ENCODE data around the gene GPC5. TPM values are rescaled to one million over a fixed set of nuclear protein-coding genes. Genes with fewer than 3 reads are reported as not detected.
"Not testable (repeated sequence)": the region's sequence is repeated elsewhere in the genome, so short reads cannot be mapped to it uniquely, and the experiment has no call there.

GPC5 gene
- total RNA-seq, 1 experiment from 2014 or later: 0.15 TPM

DNA sequence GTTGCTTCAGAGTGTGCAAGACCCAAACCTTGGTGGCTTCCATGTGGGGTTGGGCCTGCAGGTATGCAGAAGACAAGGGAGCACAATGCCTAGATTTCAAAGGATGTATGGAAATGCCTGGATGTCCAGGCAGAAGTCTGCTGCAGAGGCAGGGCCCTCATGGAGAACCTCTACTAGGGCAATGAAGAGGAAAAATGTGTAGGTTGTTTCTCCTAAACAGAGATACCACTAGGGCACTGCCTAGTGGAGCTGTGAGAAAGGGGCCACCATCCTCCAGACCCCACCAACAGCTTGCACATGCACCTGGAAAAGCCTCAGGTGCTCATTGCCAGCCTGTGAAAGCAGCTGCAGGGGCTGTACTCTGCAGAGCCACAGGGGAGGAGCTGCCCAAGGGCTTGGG is 1295.6 kb downstream of the GPC5 start:
- Histone ChIP-seq H3T11ph (ENCODE audit: low read length) (no peak overlapping the region), H3K79me2 (ENCODE audit: insufficient read depth, low read length) (no peaks in the 10 kb centered on the region), H4K5ac (ENCODE audit: insufficient read length, low read depth, low read length) (no peak overlapping the region), H2AK5ac (ENCODE audit: insufficient read length, low read length) (no peak overlapping the region), H2BK15ac (ENCODE audit: low read depth, low read length) (no peak overlapping the region), H4K20me1 (ENCODE audit: control insufficient read depth, insufficient read depth, insufficient read length) (no peaks in the 10 kb centered on the region), H2BK5ac (ENCODE audit: insufficient read length, low read length) (no peak overlapping the region), H4K91ac (ENCODE audit: insufficient read length, low read depth, low read length) (no peak overlapping the region), H2BK12ac (ENCODE audit: insufficient read length, low read depth, low read length) (no peak overlapping the region), H3K27ac (ENCODE audit: insufficient read length, low read depth, low read length) (no peak overlapping the region), H3K23me2 (ENCODE audit: insufficient read length, low read depth, low read length, poor library complexity, severe bottlenecking) (no peaks in the 10 kb centered on the region), H3K27me3 (ENCODE audit: insufficient read depth, low read length) (no peaks in the 10 kb centered on the region), H3K9me3 (ENCODE audit: control insufficient read depth, low read depth, low read length) (no peaks in the 10 kb centered on the region), H2BK20ac (ENCODE audit: low read depth, low read length, poor library complexity, severe bottlenecking) (no peak overlapping the region), H3K14ac (ENCODE audit: insufficient read depth, low read length) (no peak overlapping the region), H3K18ac (ENCODE audit: insufficient read length, low read depth, low read length) (no peak overlapping the region), H3K23ac (ENCODE audit: insufficient read length, low read depth, low read length) (no peak overlapping the region), H3K4me2 (ENCODE audit: insufficient read depth, insufficient read length, low read length) (no peak overlapping the region), H3K4me1 (ENCODE audit: insufficient read depth, low read length) (no peaks in the 10 kb centered on the region), H2BK120ac (ENCODE audit: low read depth, low read length, poor library complexity, severe bottlenecking) (no peak overlapping the region), H3K56ac (ENCODE audit: insufficient read length, low read depth, low read length) (no peak overlapping the region), H3K4ac (ENCODE audit: low read depth, low read length) (no peak overlapping the region), H2AFZ (ENCODE audit: low read length) (no peak overlapping the region), H3K79me1 (ENCODE audit: insufficient read depth, low read depth, low read length, poor library complexity, severe bottlenecking) (no peaks in the 10 kb centered on the region), H3K9ac (ENCODE audit: extremely low read depth, insufficient read length, low read length) (no peak overlapping the region), H4K8ac (replicated peaks; ENCODE audit: insufficient read length, low read depth, low read length) (no peak overlapping the region)
- no peak overlapping the region for H3K27ac Mint-ChIP-seq
- no peak overlapping the region for H3K4me3 Mint-ChIP-seq
- DNase-seq: no peak
- no peaks in the 10 kb centered on the region for H3K27me3 Mint-ChIP-seq (ENCODE audit: low read depth)
- H3K9me3 Mint-ChIP-seq: peaks cover 25 to 43% of the 10 kb centered on the region in 2 experiments; a peak in 4 of 5 replicates
- TF ChIP-seq CTCF (conservative IDR thresholded peaks at IDR 0.05): no peak
- peaks cover 12 to 24% (median 15%) of the 10 kb centered on the region in 3 experiments for H3K36me3 Mint-ChIP-seq (ENCODE audit: insufficient read depth in 1 of 3, low read depth in 3 of 3)
- H3K4me1 Mint-ChIP-seq: no peaks in the 10 kb centered on the region

- H3K36me3 Mint-ChIP-seq (ENCODE audit: insufficient read depth in 1 of 3, low read depth in 3 of 3): peaks cover 12 to 24% (median 15%) of the 10 kb centered on the region in 3 experiments
- H3K23me2 ChIP-seq (ENCODE audit: insufficient read length, low read depth, low read length, poor library complexity, severe bottlenecking); H3K27me3 ChIP-seq (ENCODE audit: insufficient read depth, low read length); H3K14ac ChIP-seq (ENCODE audit: insufficient read depth, low read length); H3K9me3 ChIP-seq (ENCODE audit: control insufficient read depth, low read depth, low read length); DNase-seq; H3K4ac ChIP-seq (ENCODE audit: low read depth, low read length); H2BK5ac ChIP-seq (ENCODE audit: insufficient read length, low read length); H2BK120ac ChIP-seq (ENCODE audit: low read depth, low read length, poor library complexity, severe bottlenecking); H3K4me3 Mint-ChIP-seq; H3K9ac ChIP-seq (ENCODE audit: extremely low read depth, insufficient read length, low read length); H3K79me2 ChIP-seq (ENCODE audit: insufficient read depth, low read length); H3K79me1 ChIP-seq (ENCODE audit: insufficient read depth, low read depth, low read length, poor library complexity, severe bottlenecking); H2BK12ac ChIP-seq (ENCODE audit: insufficient read length, low read depth, low read length); H3K56ac ChIP-seq (ENCODE audit: insufficient read length, low read depth, low read length); H4K20me1 ChIP-seq (ENCODE audit: control insufficient read depth, insufficient read depth, insufficient read length); H4K91ac ChIP-seq (ENCODE audit: insufficient read length, low read depth, low read length); H3K4me1 ChIP-seq (ENCODE audit: insufficient read depth, low read length); H3K18ac ChIP-seq (ENCODE audit: insufficient read length, low read depth, low read length); H2AK5ac ChIP-seq (ENCODE audit: insufficient read length, low read length); H2BK20ac ChIP-seq (ENCODE audit: low read depth, low read length, poor library complexity, severe bottlenecking); H3K27me3 Mint-ChIP-seq (ENCODE audit: low read depth); H3K27ac ChIP-seq (ENCODE audit: insufficient read length, low read depth, low read length); H3K23ac ChIP-seq (ENCODE audit: insufficient read length, low read depth, low read length); H2AFZ ChIP-seq (ENCODE audit: low read length); H3K4me2 ChIP-seq (ENCODE audit: insufficient read depth, insufficient read length, low read length); H3K4me1 Mint-ChIP-seq; H3T11ph ChIP-seq (ENCODE audit: low read length); H3K27ac Mint-ChIP-seq; H4K8ac ChIP-seq (replicated peaks; ENCODE audit: insufficient read length, low read depth, low read length); H4K5ac ChIP-seq (ENCODE audit: insufficient read length, low read depth, low read length); H2BK15ac ChIP-seq (ENCODE audit: low read depth, low read length): not testable (repeated sequence)
- no CpG with 5 or more reads among the region's 4 CpGs for WGBS (ENCODE audit: extremely low coverage, insufficient read length, low lambda C conversion rate)
- peaks cover 25 to 43% of the 10 kb centered on the region in 2 experiments; a peak in 4 of 5 replicates for H3K9me3 Mint-ChIP-seq
These were observed 1297.4 kb downstream of the GPC5 start for GRCh38 chr13:92695827-92696226.

Data from H9 (cell line).